Testis (tissue), 3 donors: Measurements from ENCODE around the gene IQGAP3. TPM values are rescaled to one million over a fixed set of nuclear protein-coding genes. Genes with fewer than 3 reads are reported as not detected.
A peak's percentile ranks its signal among the peaks of the same experiment; 100 is the strongest.

Experiments
- DNase-seq: peaks from one replicate; pipeline ENCODE4 v3.0.0-alpha.2; 2019
- H3K27ac ChIP-seq, 2 donors: fragments of 200-600 bp; sonication (generic); one replicate each; pipeline ENCODE4 v1.5.1; 2019
- H3K27me3 ChIP-seq: fragments of 200-600 bp; sonication (generic); one replicate; pipeline ENCODE4 v1.5.1; 2019
- H3K36me3 ChIP-seq: fragments of 200-600 bp; sonication (generic); one replicate; pipeline ENCODE4 v1.5.1; 2017; ENCODE audit warnings: low read depth; ENCODE audit errors: missing control alignments
- H3K4me1 ChIP-seq: fragments of 200-600 bp; sonication (generic); one replicate; pipeline ENCODE4 v1.5.1; 2019
- H3K4me3 ChIP-seq, 2 donors: fragments of 200-600 bp; sonication (generic); one replicate each; pipeline ENCODE4 v1.5.1; 2017 to 2019
- H3K9me3 ChIP-seq: fragments of 200-600 bp; sonication (generic); one replicate; pipeline ENCODE4 v1.5.1; 2017
- POLR2A ChIP-seq: fragments of 450-650 bp; IDR thresholded peaks from one replicate; pipeline ENCODE4 v1.6.1; 2017; ENCODE audit warnings: antibody characterized with exemption, mild to moderate bottlenecking, moderate library complexity
- WGBS, 2 donors: methylation state at CpG; one replicate each; pipeline ENCODE4 v1.1.5; 2018; 5-methylcytosine and 5-hydroxymethylcytosine counted together
- intact Hi-C: fragments of 100-400 bp; cut with DNase I; formaldehyde crosslinking; loops from one replicate; pipeline ENCODE4 v1.15.1; 2023; ENCODE audit warnings: low total_unique reads
- polyA plus RNA-seq: library from polyadenylated mRNA; stranded (reverse); fragments of 350-450 nt; fragmentation: Illumina TruSeq; extraction: RNeasy Lipid Tissue Mini Kit (QIAGEN cat#74804); gene quantifications from one replicate; pipeline ENCODE4 v1.2.3, GENCODE V29; 2014; ENCODE audit warnings: low read depth, low replicate concordance; ENCODE audit not compliant: insufficient read depth
- total RNA-seq, 2 donors: library from RNA; depleted of rRNA; stranded (reverse); fragments of >200 nt; gene quantifications; one replicate each; pipeline ENCODE4 v1.2.3, GENCODE V29; 2016
- TF ChIP-seq, protein P1 (sequence below), 3 experiments: fragments of 450-650 bp in 2 of 3; fragments of 200-600 bp in 1 of 3; sonication (generic) in 1 of 3; IDR thresholded peaks; one replicate each; pipeline ENCODE4 v1.5.1; 2016 to 2019; ENCODE audit warnings: antibody characterized with exemption in 3 of 3, mild to moderate bottlenecking in 2 of 3, moderate library complexity in 1 of 3

The IQGAP3 gene
- total and polyA plus RNA-seq, 3 donors from 2014 or later, result 5.6 to 13.4 (median 8.2) TPM

- Histone ChIP-seq H3K27ac (no peak overlapping the region), H3K27me3 (no peaks in the 10 kb centered on the region), H3K9me3 (no peaks in the 10 kb centered on the region), H3K36me3 (no peaks in the 10 kb centered on the region), H3K4me3 (no peak overlapping the region), H3K4me1 (peaks cover 12% of the 10 kb centered on the region)
- DNase-seq, result no peak
- TF ChIP-seq POLR2A, result no peak
- TF ChIP-seq, protein P1, sequence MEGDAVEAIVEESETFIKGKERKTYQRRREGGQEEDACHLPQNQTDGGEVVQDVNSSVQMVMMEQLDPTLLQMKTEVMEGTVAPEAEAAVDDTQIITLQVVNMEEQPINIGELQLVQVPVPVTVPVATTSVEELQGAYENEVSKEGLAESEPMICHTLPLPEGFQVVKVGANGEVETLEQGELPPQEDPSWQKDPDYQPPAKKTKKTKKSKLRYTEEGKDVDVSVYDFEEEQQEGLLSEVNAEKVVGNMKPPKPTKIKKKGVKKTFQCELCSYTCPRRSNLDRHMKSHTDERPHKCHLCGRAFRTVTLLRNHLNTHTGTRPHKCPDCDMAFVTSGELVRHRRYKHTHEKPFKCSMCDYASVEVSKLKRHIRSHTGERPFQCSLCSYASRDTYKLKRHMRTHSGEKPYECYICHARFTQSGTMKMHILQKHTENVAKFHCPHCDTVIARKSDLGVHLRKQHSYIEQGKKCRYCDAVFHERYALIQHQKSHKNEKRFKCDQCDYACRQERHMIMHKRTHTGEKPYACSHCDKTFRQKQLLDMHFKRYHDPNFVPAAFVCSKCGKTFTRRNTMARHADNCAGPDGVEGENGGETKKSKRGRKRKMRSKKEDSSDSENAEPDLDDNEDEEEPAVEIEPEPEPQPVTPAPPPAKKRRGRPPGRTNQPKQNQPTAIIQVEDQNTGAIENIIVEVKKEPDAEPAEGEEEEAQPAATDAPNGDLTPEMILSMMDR (IDR thresholded peaks at IDR 0.05), result no peak
- intact Hi-C loops, result no loop called here
- WGBS, 2 donors, result 36 to 59% methylated on average over 2 of the region's 2 CpGs
Observed at GRCh38 chr1:156574039-156574633, 1.8 kb upstream of the IQGAP3 start.

GRCh38 chr1:156572663-156573018 is 276 bp upstream of the IQGAP3 start:
- H3K9me3 ChIP-seq, result no peaks in the 10 kb centered on the region
- DNase-seq, result no peak
- TF ChIP-seq, protein P1 (IDR thresholded peaks at IDR 0.05), result no peak
- TF ChIP-seq POLR2A, result no peak
- peaks cover 12% of the 10 kb centered on the region for H3K4me1 ChIP-seq
- intact Hi-C loops, result no loop called here
- no peak overlapping the region for H3K27ac ChIP-seq
- H3K36me3 ChIP-seq, result no peaks in the 10 kb centered on the region
- H3K27me3 ChIP-seq, result no peaks in the 10 kb centered on the region
- WGBS, 2 donors, result 23 to 24% methylated on average over 10 of the region's 10 CpGs
- H3K4me3 ChIP-seq, result peak overlapping the region; percentile 31 to 47

- intact Hi-C loops, result no loop called here
Observed at GRCh38 chr1:156571261-156571852, 1.0 kb downstream of the IQGAP3 start.

DNA sequence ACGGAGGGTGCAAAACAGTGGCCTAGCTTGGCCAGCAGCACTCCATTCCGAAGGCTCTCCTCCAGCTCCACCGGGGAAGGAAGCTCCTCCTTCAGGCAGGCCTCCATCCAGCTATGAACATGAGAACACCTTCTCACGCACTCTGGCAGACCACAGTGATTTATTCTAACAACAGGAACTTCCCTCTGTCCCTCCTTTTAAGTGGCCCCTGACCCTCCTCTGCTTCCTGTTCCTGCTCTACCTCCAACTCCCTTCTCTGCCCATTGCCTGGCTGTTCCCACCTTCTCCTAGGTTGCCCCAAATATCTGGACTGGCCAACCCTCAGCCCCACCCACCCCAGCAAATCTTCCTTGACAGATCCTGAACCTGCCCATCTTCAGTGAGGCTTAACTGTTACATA is 5.9 kb downstream of the IQGAP3 start:
- H3K4me3 ChIP-seq, result no peak overlapping the region
- H3K36me3 ChIP-seq, result no peaks in the 10 kb centered on the region
- no peaks in the 10 kb centered on the region for H3K4me1 ChIP-seq
- intact Hi-C loops, result no loop called here
- no peaks in the 10 kb centered on the region for H3K9me3 ChIP-seq
- 85 to 90% methylated on average over 4 of the region's 4 CpGs for WGBS, 2 donors
- H3K27ac ChIP-seq, result no peak overlapping the region
- TF ChIP-seq POLR2A, result no peak
- TF ChIP-seq, protein P1 (IDR thresholded peaks at IDR 0.05), result no peak
- no peaks in the 10 kb centered on the region for H3K27me3 ChIP-seq
- DNase-seq, result no peak

More at GRCh38 chr1:156571261-156571852, 1.0 kb downstream of the IQGAP3 start:
- 31 to 41% methylated on average over 4 of the region's 4 CpGs for WGBS, 2 donors
- Histone ChIP-seq H3K9me3 (no peaks in the 10 kb centered on the region), H3K27me3 (no peaks in the 10 kb centered on the region), H3K36me3 (no peaks in the 10 kb centered on the region), H3K4me1 (peaks cover 12% of the 10 kb centered on the region), H3K27ac (no peak overlapping the region), H3K4me3 (no peak overlapping the region)
- no peak for DNase-seq
- TF ChIP-seq POLR2A, result no peak
- TF ChIP-seq, protein P1 (IDR thresholded peaks at IDR 0.05), result no peak

- no peak for DNase-seq
- Histone ChIP-seq H3K27ac (no peak overlapping the region), H3K36me3 (no peaks in the 10 kb centered on the region), H3K4me3 (no peak overlapping the region), H3K9me3 (no peaks in the 10 kb centered on the region), H3K27me3 (no peaks in the 10 kb centered on the region), H3K4me1 (no peaks in the 10 kb centered on the region)
- TF ChIP-seq, protein P1 (IDR thresholded peaks at IDR 0.05), result no peak
- no peak for TF ChIP-seq POLR2A
- WGBS, 2 donors, result 85 to 91% methylated on average over 2 of the region's 2 CpGs
- intact Hi-C loops, result no loop called here
Observed at GRCh38 chr1:156565519-156565918, 6.8 kb downstream of the IQGAP3 start.
